ENCODE results near the gene DYNC2I2.

The DYNC2I2 gene

DNA sequence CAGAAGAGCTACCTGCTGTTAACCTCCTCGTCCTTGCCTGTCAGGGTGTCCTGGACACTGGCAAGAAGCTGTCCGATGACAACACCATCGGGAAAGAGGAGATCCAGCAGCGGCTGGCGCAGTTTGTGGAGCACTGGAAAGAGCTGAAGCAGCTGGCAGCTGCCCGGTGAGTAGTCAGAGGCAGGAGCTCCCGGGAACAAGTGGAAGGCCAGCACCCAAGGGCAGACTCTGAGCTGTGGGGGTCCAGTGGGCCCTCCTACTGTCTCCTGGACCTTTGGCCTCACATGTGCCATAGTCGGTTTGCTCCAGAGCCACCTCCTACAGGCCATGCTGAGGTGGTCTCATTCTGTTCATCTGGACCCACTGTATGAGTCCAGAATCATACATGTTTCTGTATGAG lies 38.7 kb downstream of the DYNC2I2 start:
- Histone ChIP-seq H3K27me3 (ENCODE audit: control insufficient read depth, insufficient read depth, low read length, poor library complexity, severe bottlenecking) (no peaks in the 10 kb centered on the region), H3K9me3 (ENCODE audit: control insufficient read depth, low read length) (no peaks in the 10 kb centered on the region), H3K27ac (ENCODE audit: insufficient read depth, low read depth, low read length, poor library complexity, severe bottlenecking) (no peak overlapping the region), H3K36me3 (ENCODE audit: control insufficient read depth, insufficient read depth, low read length) (peaks cover 80% of the 10 kb centered on the region), H3K4me1 (ENCODE audit: control insufficient read depth, insufficient read depth, low read length) (no peaks in the 10 kb centered on the region), H3K4me3 (ENCODE audit: insufficient read depth, low read depth, low read length) (no peak overlapping the region)
- 96 to 97% methylated on average over 8 of the region's 8 CpGs for WGBS, 2 experiments

GRCh38 chr9:128615571-128615970 lies 41.1 kb downstream of the DYNC2I2 start:
- H3K4me1 ChIP-seq (ENCODE audit: control insufficient read depth, insufficient read depth, low read length) = no peaks in the 10 kb centered on the region

GRCh38 chr9:128614728-128615127 lies 41.9 kb downstream of the DYNC2I2 start:
- H3K27ac ChIP-seq (ENCODE audit: insufficient read depth, low read depth, low read length, poor library complexity, severe bottlenecking) = no peak overlapping the region
- H3K36me3 ChIP-seq (ENCODE audit: control insufficient read depth, insufficient read depth, low read length) = peaks cover 80% of the 10 kb centered on the region
- no peak overlapping the region for H3K4me3 ChIP-seq (ENCODE audit: insufficient read depth, low read depth, low read length)
- no peaks in the 10 kb centered on the region for H3K9me3 ChIP-seq (ENCODE audit: control insufficient read depth, low read length)
- WGBS, 2 experiments = 82 to 100% methylated on average over 1 of the region's 1 CpG
- no peaks in the 10 kb centered on the region for H3K4me1 ChIP-seq (ENCODE audit: control insufficient read depth, insufficient read depth, low read length)
- H3K27me3 ChIP-seq (ENCODE audit: control insufficient read depth, insufficient read depth, low read length, poor library complexity, severe bottlenecking) = no peaks in the 10 kb centered on the region

More at GRCh38 chr9:128615571-128615970, 41.1 kb downstream of the DYNC2I2 start:
- 95 to 97% methylated on average over 12 of the region's 12 CpGs for WGBS, 2 experiments
- Histone ChIP-seq H3K36me3 (ENCODE audit: control insufficient read depth, insufficient read depth, low read length) (peaks cover 79% of the 10 kb centered on the region), H3K4me3 (ENCODE audit: insufficient read depth, low read depth, low read length) (no peak overlapping the region), H3K27me3 (ENCODE audit: control insufficient read depth, insufficient read depth, low read length, poor library complexity, severe bottlenecking) (no peaks in the 10 kb centered on the region), H3K27ac (ENCODE audit: insufficient read depth, low read depth, low read length, poor library complexity, severe bottlenecking) (no peak overlapping the region), H3K9me3 (ENCODE audit: control insufficient read depth, low read length) (no peaks in the 10 kb centered on the region)

GRCh38 chr9:128611600-128612394 lies 44.9 kb downstream of the DYNC2I2 start:
- Histone ChIP-seq H3K9me3 (ENCODE audit: control insufficient read depth, low read length) (no peaks in the 10 kb centered on the region), H3K27ac (ENCODE audit: insufficient read depth, low read depth, low read length, poor library complexity, severe bottlenecking) (no peak overlapping the region), H3K4me3 (ENCODE audit: insufficient read depth, low read depth, low read length) (no peak overlapping the region), H3K36me3 (ENCODE audit: control insufficient read depth, insufficient read depth, low read length) (peaks cover 82% of the 10 kb centered on the region), H3K4me1 (ENCODE audit: control insufficient read depth, insufficient read depth, low read length) (no peaks in the 10 kb centered on the region), H3K27me3 (ENCODE audit: control insufficient read depth, insufficient read depth, low read length, poor library complexity, severe bottlenecking) (no peaks in the 10 kb centered on the region)
- WGBS, 2 experiments = 95 to 96% methylated on average over 12 of the region's 12 CpGs

- no peaks in the 10 kb centered on the region for H3K4me1 ChIP-seq (ENCODE audit: control insufficient read depth, insufficient read depth, low read length)
- WGBS, 2 experiments = 89 to 93% methylated on average over 3 of the region's 3 CpGs
- no peak overlapping the region for H3K27ac ChIP-seq (ENCODE audit: insufficient read depth, low read depth, low read length, poor library complexity, severe bottlenecking)
- H3K36me3 ChIP-seq (ENCODE audit: control insufficient read depth, insufficient read depth, low read length) = peaks cover 84% of the 10 kb centered on the region
- H3K9me3 ChIP-seq (ENCODE audit: control insufficient read depth, low read length) = no peaks in the 10 kb centered on the region
- no peaks in the 10 kb centered on the region for H3K27me3 ChIP-seq (ENCODE audit: control insufficient read depth, insufficient read depth, low read length, poor library complexity, severe bottlenecking)
- H3K4me3 ChIP-seq (ENCODE audit: insufficient read depth, low read depth, low read length) = no peak overlapping the region
Observed at GRCh38 chr9:128610897-128611296, 45.8 kb downstream of the DYNC2I2 start.

DNA sequence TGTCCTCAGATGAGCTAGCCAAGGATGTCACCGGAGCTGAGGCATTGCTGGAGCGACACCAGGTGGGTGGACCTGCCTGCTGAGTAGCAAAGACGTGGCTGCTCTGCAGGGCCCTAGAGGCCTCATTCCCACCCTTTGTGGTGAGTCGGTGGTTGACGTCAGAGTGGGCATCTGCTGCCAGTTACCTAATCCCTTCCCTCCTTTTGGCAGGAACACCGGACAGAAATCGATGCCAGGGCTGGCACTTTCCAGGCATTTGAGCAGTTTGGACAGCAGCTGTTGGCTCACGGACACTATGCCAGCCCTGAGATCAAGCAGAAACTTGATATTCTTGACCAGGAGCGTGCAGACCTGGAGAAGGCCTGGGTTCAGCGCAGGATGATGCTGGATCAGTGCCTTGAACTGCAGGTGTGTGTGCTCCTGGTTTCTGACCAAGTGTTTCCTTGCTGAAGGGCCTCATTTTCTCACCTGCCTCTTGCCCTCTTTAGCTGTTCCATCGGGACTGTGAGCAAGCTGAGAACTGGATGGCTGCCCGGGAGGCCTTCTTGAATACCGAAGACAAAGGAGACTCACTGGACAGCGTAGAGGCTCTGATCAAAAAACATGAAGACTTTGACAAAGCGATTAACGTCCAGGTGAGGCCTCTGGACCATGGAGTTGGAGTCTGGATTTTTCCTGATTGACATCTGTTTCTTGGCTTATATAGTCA lies 48.9 kb downstream of the DYNC2I2 start:
- H3K36me3 ChIP-seq (ENCODE audit: control insufficient read depth, insufficient read depth, low read length) = peaks cover 80% of the 10 kb centered on the region
- H3K4me1 ChIP-seq (ENCODE audit: control insufficient read depth, insufficient read depth, low read length) = no peaks in the 10 kb centered on the region
- WGBS, 2 experiments = 96% methylated on average over 16 of the region's 16 CpGs
- H3K9me3 ChIP-seq (ENCODE audit: control insufficient read depth, low read length) = no peaks in the 10 kb centered on the region
- H3K27ac ChIP-seq (ENCODE audit: insufficient read depth, low read depth, low read length, poor library complexity, severe bottlenecking) = no peak overlapping the region
- H3K27me3 ChIP-seq (ENCODE audit: control insufficient read depth, insufficient read depth, low read length, poor library complexity, severe bottlenecking) = no peaks in the 10 kb centered on the region
- no peak overlapping the region for H3K4me3 ChIP-seq (ENCODE audit: insufficient read depth, low read depth, low read length)

GRCh38 chr9:128603697-128604096 lies 53.0 kb downstream of the DYNC2I2 start:
- Histone ChIP-seq H3K36me3 (ENCODE audit: control insufficient read depth, insufficient read depth, low read length) (peaks cover 65% of the 10 kb centered on the region), H3K4me1 (ENCODE audit: control insufficient read depth, insufficient read depth, low read length) (no peaks in the 10 kb centered on the region), H3K27ac (ENCODE audit: insufficient read depth, low read depth, low read length, poor library complexity, severe bottlenecking) (no peak overlapping the region), H3K9me3 (ENCODE audit: control insufficient read depth, low read length) (no peaks in the 10 kb centered on the region), H3K4me3 (ENCODE audit: insufficient read depth, low read depth, low read length) (no peak overlapping the region), H3K27me3 (ENCODE audit: control insufficient read depth, insufficient read depth, low read length, poor library complexity, severe bottlenecking) (no peaks in the 10 kb centered on the region)
- 97% methylated on average over 8 of the region's 8 CpGs for WGBS, 2 experiments

GRCh38 chr9:128600099-128600498 lies 56.5 kb downstream of the DYNC2I2 start:
- no peak overlapping the region for H3K27ac ChIP-seq (ENCODE audit: insufficient read depth, low read depth, low read length, poor library complexity, severe bottlenecking)
- 94 to 97% methylated on average over 4 of the region's 4 CpGs for WGBS, 2 experiments
- H3K4me3 ChIP-seq (ENCODE audit: insufficient read depth, low read depth, low read length) = no peak overlapping the region
- peaks cover 60% of the 10 kb centered on the region for H3K36me3 ChIP-seq (ENCODE audit: control insufficient read depth, insufficient read depth, low read length)
- H3K9me3 ChIP-seq (ENCODE audit: control insufficient read depth, low read length) = no peaks in the 10 kb centered on the region
- H3K4me1 ChIP-seq (ENCODE audit: control insufficient read depth, insufficient read depth, low read length) = no peaks in the 10 kb centered on the region
- no peaks in the 10 kb centered on the region for H3K27me3 ChIP-seq (ENCODE audit: control insufficient read depth, insufficient read depth, low read length, poor library complexity, severe bottlenecking)

DNA sequence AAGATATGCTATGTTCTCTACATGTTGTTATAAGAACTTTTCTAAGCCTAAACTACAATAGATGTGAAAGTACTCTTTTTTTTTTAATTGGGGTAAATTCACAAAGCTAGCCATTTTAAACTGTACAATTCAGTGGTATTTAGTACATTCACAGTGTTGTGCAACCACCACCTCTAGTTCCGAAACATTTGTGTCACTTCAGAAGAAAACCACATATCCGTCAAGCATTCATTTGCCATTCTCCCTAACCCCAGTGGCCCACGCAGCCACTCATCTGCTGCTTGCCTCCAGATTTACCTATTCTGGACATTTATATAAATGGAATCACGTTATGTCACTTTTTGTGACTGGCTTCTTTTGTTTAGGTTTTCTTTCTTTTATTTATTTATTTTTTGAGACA lies 61.2 kb downstream of the DYNC2I2 start:
- Histone ChIP-seq H3K4me3 (ENCODE audit: insufficient read depth, low read depth, low read length) (no peak overlapping the region), H3K27ac (ENCODE audit: insufficient read depth, low read depth, low read length, poor library complexity, severe bottlenecking) (no peak overlapping the region), H3K36me3 (ENCODE audit: control insufficient read depth, insufficient read depth, low read length) (peaks cover 80% of the 10 kb centered on the region), H3K27me3 (ENCODE audit: control insufficient read depth, insufficient read depth, low read length, poor library complexity, severe bottlenecking) (no peaks in the 10 kb centered on the region), H3K9me3 (ENCODE audit: control insufficient read depth, low read length) (no peaks in the 10 kb centered on the region), H3K4me1 (ENCODE audit: control insufficient read depth, insufficient read depth, low read length) (no peaks in the 10 kb centered on the region)
- 99% methylated on average over 4 of the region's 4 CpGs for WGBS, 2 experiments

DNA sequence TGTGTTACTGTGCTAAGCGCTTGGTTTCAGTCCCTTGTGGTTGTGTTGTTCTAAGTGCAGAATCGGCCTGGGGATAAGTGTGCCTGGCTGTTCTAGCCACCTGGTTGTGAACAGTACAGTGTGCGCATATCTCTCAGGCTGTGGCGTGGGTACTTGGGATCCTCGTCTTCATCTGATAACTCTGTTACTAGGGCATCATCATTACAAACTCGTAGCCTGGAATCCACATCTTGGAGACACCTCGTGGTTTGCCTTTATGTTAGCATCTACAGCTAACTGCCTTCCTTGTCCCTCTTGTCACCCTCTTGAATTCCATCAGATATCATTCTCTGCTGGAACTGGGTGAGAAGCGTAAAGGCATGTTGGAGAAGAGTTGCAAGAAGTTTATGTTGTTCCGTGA lies 62.8 kb downstream of the DYNC2I2 start:
- no peaks in the 10 kb centered on the region for H3K9me3 ChIP-seq (ENCODE audit: control insufficient read depth, low read length)
- H3K4me3 ChIP-seq (ENCODE audit: insufficient read depth, low read depth, low read length) = no peak overlapping the region
- no peaks in the 10 kb centered on the region for H3K4me1 ChIP-seq (ENCODE audit: control insufficient read depth, insufficient read depth, low read length)
- H3K36me3 ChIP-seq (ENCODE audit: control insufficient read depth, insufficient read depth, low read length) = peaks cover 79% of the 10 kb centered on the region
- 94 to 98% methylated on average over 9 of the region's 9 CpGs for WGBS, 2 experiments
- H3K27me3 ChIP-seq (ENCODE audit: control insufficient read depth, insufficient read depth, low read length, poor library complexity, severe bottlenecking) = no peaks in the 10 kb centered on the region
- no peak overlapping the region for H3K27ac ChIP-seq (ENCODE audit: insufficient read depth, low read depth, low read length, poor library complexity, severe bottlenecking)
